Measurements from ENCODE around the gene DEFB127. TPM values are rescaled to one million over a fixed set of nuclear protein-coding genes. Genes with fewer than 3 reads are reported as not detected.
"Not testable (repeated sequence)": the region's sequence is repeated elsewhere in the genome, so short reads cannot be mapped to it uniquely, and the experiment has no call there.

DEFB127 gene
- not detected for total RNA-seq

- H3K4me3 Mint-ChIP-seq, result no peak within 1 kb of the TSS
- ATAC-seq (no peak), DNase-seq (ENCODE audit: low spot score) (no peak)
- no peaks in the 10 kb centered on the region for H3K4me1 Mint-ChIP-seq (ENCODE audit: low read depth in 2 of 2)
- H3K36me3 Mint-ChIP-seq, result no peaks in the 10 kb centered on the region
- peaks cover 31 to 44% of the 10 kb centered on the region in 2 donors for H3K27me3 Mint-ChIP-seq
- H3K27ac Mint-ChIP-seq, result no peak within 1 kb of the TSS
- H3K9me3 Mint-ChIP-seq, result no peaks in the 10 kb centered on the region
Measured at GRCh38 chr20:157154-157553, at the start of gene DEFB127. DEFB127 (plus strand) TSS chr20:157454; CDS start chr20:157545, 91 bp downstream.

GRCh38 chr20:112396-112795 lies 44.9 kb upstream of the DEFB127 start:
- peaks cover 5% of the 10 kb centered on the region for H3K36me3 Mint-ChIP-seq
- H3K4me3 Mint-ChIP-seq, result no peak overlapping the region
- H3K9me3 Mint-ChIP-seq, result no peaks in the 10 kb centered on the region
- ATAC-seq (no peak), DNase-seq (ENCODE audit: low spot score) (no peak)
- H3K27ac Mint-ChIP-seq, result no peak overlapping the region
- no peaks in the 10 kb centered on the region for H3K4me1 Mint-ChIP-seq (ENCODE audit: low read depth in 2 of 2)
- H3K27me3 Mint-ChIP-seq, result peaks cover 29 to 37% of the 10 kb centered on the region in 2 donors

- DNase-seq (ENCODE audit: low spot score) (no peak), ATAC-seq (no peak)
- H3K27me3 Mint-ChIP-seq, result peaks cover 29 to 65% of the 10 kb centered on the region in 2 donors
- no peak overlapping the region for H3K4me3 Mint-ChIP-seq
- peaks cover 8% of the 10 kb centered on the region for H3K36me3 Mint-ChIP-seq
- peaks cover 2% of the 10 kb centered on the region for H3K9me3 Mint-ChIP-seq
- H3K4me1 Mint-ChIP-seq (ENCODE audit: low read depth in 2 of 2), result no peaks in the 10 kb centered on the region
- no peak overlapping the region for H3K27ac Mint-ChIP-seq
Measured at GRCh38 chr20:117518-117917, 39.7 kb upstream of the DEFB127 start.

GRCh38 chr20:129786-130323 lies 27.4 kb upstream of the DEFB127 start:
- H3K9me3 Mint-ChIP-seq; H3K36me3 Mint-ChIP-seq; H3K4me1 Mint-ChIP-seq (ENCODE audit: low read depth in 2 of 2); H3K27ac Mint-ChIP-seq; ATAC-seq; H3K4me3 Mint-ChIP-seq; DNase-seq (ENCODE audit: low spot score): not testable (repeated sequence)
- peaks cover 10 to 25% of the 10 kb centered on the region in 2 donors for H3K27me3 Mint-ChIP-seq

GRCh38 chr20:137668-138490 lies 19.4 kb upstream of the DEFB127 start:
- H3K27me3 Mint-ChIP-seq, result peaks cover 37 to 61% of the 10 kb centered on the region in 2 donors
- H3K27ac Mint-ChIP-seq, result no peak overlapping the region
- ATAC-seq, result no peak
- no peak overlapping the region for H3K4me3 Mint-ChIP-seq
- DNase-seq (ENCODE audit: low spot score), result no peak
- H3K36me3 Mint-ChIP-seq, result peaks cover 5% of the 10 kb centered on the region
- H3K9me3 Mint-ChIP-seq, result peaks cover 3% of the 10 kb centered on the region
- peaks cover 0 to 4% of the 10 kb centered on the region in 2 donors for H3K4me1 Mint-ChIP-seq (ENCODE audit: low read depth in 2 of 2)

- Mint-ChIP-seq H3K4me3 (no peak within 1 kb of the TSS), H3K4me1 (ENCODE audit: low read depth in 2 of 2) (peaks cover 0 to 4% of the 10 kb centered on the region in 2 donors), H3K9me3 (peaks cover 1% of the 10 kb centered on the region), H3K27ac (no peak within 1 kb of the TSS), H3K27me3 (peaks cover 48 to 78% of the 10 kb centered on the region in 2 donors), H3K36me3 (peaks cover 5% of the 10 kb centered on the region)
- DNase-seq (ENCODE audit: low spot score) (no peak), ATAC-seq (no peak)
Measured at GRCh38 chr20:142290-142689, 15.0 kb upstream of the DEFB127 start, which contains the start of gene DEFB126. DEFB126 (plus strand) TSS chr20:142590; CDS start chr20:142629, 39 bp downstream.

- Mint-ChIP-seq H3K4me3 (no peak overlapping the region), H3K27ac (no peak overlapping the region), H3K27me3 (peaks cover 33 to 51% of the 10 kb centered on the region in 2 donors), H3K4me1 (ENCODE audit: low read depth in 2 of 2) (no peaks in the 10 kb centered on the region), H3K36me3 (no peaks in the 10 kb centered on the region), H3K9me3 (no peaks in the 10 kb centered on the region)
- ATAC-seq, result no peak
- no peak for DNase-seq (ENCODE audit: low spot score)
Measured at GRCh38 chr20:145877-146276, 11.4 kb upstream of the DEFB127 start.

- no peak overlapping the region for H3K4me3 Mint-ChIP-seq
- H3K36me3 Mint-ChIP-seq, result no peaks in the 10 kb centered on the region
- H3K4me1 Mint-ChIP-seq (ENCODE audit: low read depth in 2 of 2), result no peaks in the 10 kb centered on the region
- ATAC-seq, result no peak
- no peak for DNase-seq (ENCODE audit: low spot score)
- no peaks in the 10 kb centered on the region for H3K9me3 Mint-ChIP-seq
- no peak overlapping the region for H3K27ac Mint-ChIP-seq
- peaks cover 27 to 42% of the 10 kb centered on the region in 2 donors for H3K27me3 Mint-ChIP-seq
Measured at GRCh38 chr20:152131-152530, 5.1 kb upstream of the DEFB127 start.

GRCh38 chr20:164618-165017 lies 7.4 kb downstream of the DEFB127 start:
- ATAC-seq, result no peak

GRCh38 chr20:168876-169275 lies 11.6 kb downstream of the DEFB127 start:
- Mint-ChIP-seq H3K36me3 (no peaks in the 10 kb centered on the region), H3K27ac (no peak overlapping the region), H3K4me3 (no peak overlapping the region), H3K27me3 (peaks cover 15 to 21% of the 10 kb centered on the region in 2 donors), H3K9me3 (no peaks in the 10 kb centered on the region), H3K4me1 (ENCODE audit: low read depth in 2 of 2) (no peaks in the 10 kb centered on the region)
- DNase-seq (ENCODE audit: low spot score), result no peak
- ATAC-seq, result no peak

More at GRCh38 chr20:164618-165017, 7.4 kb downstream of the DEFB127 start:
- no peaks in the 10 kb centered on the region for H3K9me3 Mint-ChIP-seq
- no peaks in the 10 kb centered on the region for H3K36me3 Mint-ChIP-seq
- H3K27me3 Mint-ChIP-seq, result peaks cover 16 to 20% of the 10 kb centered on the region in 2 donors
- H3K4me1 Mint-ChIP-seq (ENCODE audit: low read depth in 2 of 2), result no peaks in the 10 kb centered on the region
- no peak overlapping the region for H3K4me3 Mint-ChIP-seq
- DNase-seq (ENCODE audit: low spot score), result no peak
- H3K27ac Mint-ChIP-seq, result no peak overlapping the region

GRCh38 chr20:184288-184687 lies 27.0 kb downstream of the DEFB127 start:
- ATAC-seq, result no peak
- peaks cover 49 to 68% of the 10 kb centered on the region in 2 donors for H3K27me3 Mint-ChIP-seq

GRCh38 chr20:187733-188132 lies 30.5 kb downstream of the DEFB127 start:
- ATAC-seq, result no peak
- H3K36me3 Mint-ChIP-seq, result peaks cover 6% of the 10 kb centered on the region
- peaks cover 51 to 65% of the 10 kb centered on the region in 2 donors for H3K27me3 Mint-ChIP-seq
- H3K9me3 Mint-ChIP-seq, result no peaks in the 10 kb centered on the region
- H3K4me1 Mint-ChIP-seq (ENCODE audit: low read depth in 2 of 2), result peaks cover 0 to 11% of the 10 kb centered on the region in 2 donors
- H3K27ac Mint-ChIP-seq, result no peak overlapping the region
- no peak overlapping the region for H3K4me3 Mint-ChIP-seq
- DNase-seq (ENCODE audit: low spot score), result no peak

More at GRCh38 chr20:184288-184687, 27.0 kb downstream of the DEFB127 start:
- no peak overlapping the region for H3K4me3 Mint-ChIP-seq
- H3K27ac Mint-ChIP-seq, result no peak overlapping the region
- no peaks in the 10 kb centered on the region for H3K9me3 Mint-ChIP-seq
- peaks cover 6% of the 10 kb centered on the region for H3K36me3 Mint-ChIP-seq
- no peak for DNase-seq (ENCODE audit: low spot score)
- H3K4me1 Mint-ChIP-seq (ENCODE audit: low read depth in 2 of 2), result peaks cover 0 to 11% of the 10 kb centered on the region in 2 donors

- Mint-ChIP-seq H3K36me3 (peaks cover 4% of the 10 kb centered on the region), H3K27ac (no peak within 1 kb of the TSS), H3K27me3 (peaks cover 37 to 46% of the 10 kb centered on the region in 2 donors), H3K4me1 (ENCODE audit: low read depth in 2 of 2) (peaks cover 0 to 4% of the 10 kb centered on the region in 2 donors), H3K9me3 (no peaks in the 10 kb centered on the region), H3K4me3 (no peak within 1 kb of the TSS)
- ATAC-seq (no peak), DNase-seq (ENCODE audit: low spot score) (no peak)
Measured at GRCh38 chr20:189611-190010, 32.4 kb downstream of the DEFB127 start, which contains the start of gene DEFB128. DEFB128 (minus strand) TSS chr20:189711; CDS start chr20:189623, 88 bp downstream.

GRCh38 chr20:198225-198624 lies 41.0 kb downstream of the DEFB127 start:
- DNase-seq (ENCODE audit: low spot score) (no peak), ATAC-seq (no peak)
- no peaks in the 10 kb centered on the region for H3K36me3 Mint-ChIP-seq
- no peak overlapping the region for H3K27ac Mint-ChIP-seq
- no peak overlapping the region for H3K4me3 Mint-ChIP-seq
- no peaks in the 10 kb centered on the region for H3K9me3 Mint-ChIP-seq
- peaks cover 28 to 34% of the 10 kb centered on the region in 2 donors for H3K27me3 Mint-ChIP-seq
- no peaks in the 10 kb centered on the region for H3K4me1 Mint-ChIP-seq (ENCODE audit: low read depth in 2 of 2)
